ENCODE results near the gene TECTA.

- TF ChIP-seq EZH2 (IDR thresholded peaks at IDR 0.05) (no peak), POLR2AphosphoS5 (IDR thresholded peaks at IDR 0.05; ENCODE audit: borderline replicate concordance, low read depth, low read length) (no peak), FOXP2 (optimal IDR thresholded peaks at IDR 0.05; ENCODE audit: control extremely low read depth, extremely low read length, insufficient read depth) (no peak)
Observed at GRCh38 chr11:121141066-121141465, 40.0 kb downstream of the TECTA start.

Data from SK-N-MC (cell line).